GM19468 (cell line): Measurements from ENCODE around the gene MUC3A.

Experiments
- ATAC-seq: cut with Tn5 transposase; IDR thresholded peaks from one replicate; pipeline ENCODE4 v1.9.1; 2021; ENCODE audit warnings: mild to moderate bottlenecking, moderate library complexity, moderate number of reproducible peaks; ENCODE audit not compliant: unreplicated experiment; ENCODE audit errors: extremely low read depth

MUC3A gene

DNA sequence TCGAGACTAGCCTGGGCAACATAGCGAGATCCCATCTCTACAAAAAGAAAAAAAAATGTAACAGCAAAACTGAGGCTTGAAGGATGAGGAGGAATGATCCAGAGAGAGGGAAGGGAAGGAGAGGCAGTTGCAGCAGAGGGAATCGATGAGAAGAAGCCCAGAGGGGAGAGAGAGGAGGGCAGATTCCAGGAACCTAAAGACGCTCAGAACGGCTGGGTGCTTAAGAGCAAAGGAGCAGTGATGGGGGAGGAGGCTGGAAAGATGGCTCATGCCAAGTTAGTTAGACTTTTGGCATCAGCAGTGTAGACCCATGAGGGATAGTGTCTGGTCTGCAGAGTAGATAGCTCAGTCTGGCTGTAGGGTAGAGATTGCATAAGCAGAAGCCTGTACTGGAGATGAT lies 60.3 kb downstream of the MUC3A start:
- ATAC-seq: no peak

GRCh38 chr7:101012931-101013330 lies 63.6 kb downstream of the MUC3A start:
- no peak for ATAC-seq

- no peak for ATAC-seq
These were observed 66.3 kb downstream of the MUC3A start for GRCh38 chr7:101015626-101016025.

- ATAC-seq: peak; percentile 62
These were observed 67.9 kb downstream of the MUC3A start for GRCh38 chr7:101017064-101017777.
